Ovary (tissue), 3 donors: Measurements from ENCODE around the gene ATP13A4.

ENCODE experiments used
- POLR2A ChIP-seq: fragments of 450-650 bp; IDR thresholded peaks from one replicate; pipeline ENCODE4 v1.6.1; 2017; ENCODE audit warnings: antibody characterized with exemption, mild to moderate bottlenecking, moderate library complexity
- TF ChIP-seq, protein P1 (sequence below), 3 donors: fragments of 450-650 bp in 2 of 3; fragments of 200-600 bp in 1 of 3; IDR thresholded peaks; one replicate each; pipeline versions ENCODE4 v1.5.1 to v1.8.0; 2016 to 2022; ENCODE audit warnings: antibody characterized with exemption in 3 of 3, mild to moderate bottlenecking in 1 of 3
- donor health status: DM: no; HTN: no; CAD: no.

DNA sequence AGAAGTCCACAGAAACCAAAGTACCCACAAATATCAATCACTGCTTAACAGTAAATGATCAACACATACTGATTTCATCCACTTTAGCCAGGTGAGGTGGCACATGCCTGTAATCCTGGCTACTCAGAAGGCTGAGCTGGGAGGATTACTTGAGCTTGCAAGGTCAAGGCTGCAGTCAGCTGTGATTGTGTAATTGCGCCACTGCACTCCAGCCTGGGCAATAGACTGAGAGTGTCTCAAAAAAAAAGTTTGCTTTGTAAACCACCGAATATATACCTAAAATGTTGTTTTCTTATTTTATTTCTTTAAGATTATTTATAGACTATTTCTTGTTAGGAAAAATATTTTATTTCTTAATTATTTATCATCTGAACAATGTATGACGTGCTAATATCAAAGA, 8.7 kb upstream of the ATP13A4 start:
- TF ChIP-seq, protein P1, sequence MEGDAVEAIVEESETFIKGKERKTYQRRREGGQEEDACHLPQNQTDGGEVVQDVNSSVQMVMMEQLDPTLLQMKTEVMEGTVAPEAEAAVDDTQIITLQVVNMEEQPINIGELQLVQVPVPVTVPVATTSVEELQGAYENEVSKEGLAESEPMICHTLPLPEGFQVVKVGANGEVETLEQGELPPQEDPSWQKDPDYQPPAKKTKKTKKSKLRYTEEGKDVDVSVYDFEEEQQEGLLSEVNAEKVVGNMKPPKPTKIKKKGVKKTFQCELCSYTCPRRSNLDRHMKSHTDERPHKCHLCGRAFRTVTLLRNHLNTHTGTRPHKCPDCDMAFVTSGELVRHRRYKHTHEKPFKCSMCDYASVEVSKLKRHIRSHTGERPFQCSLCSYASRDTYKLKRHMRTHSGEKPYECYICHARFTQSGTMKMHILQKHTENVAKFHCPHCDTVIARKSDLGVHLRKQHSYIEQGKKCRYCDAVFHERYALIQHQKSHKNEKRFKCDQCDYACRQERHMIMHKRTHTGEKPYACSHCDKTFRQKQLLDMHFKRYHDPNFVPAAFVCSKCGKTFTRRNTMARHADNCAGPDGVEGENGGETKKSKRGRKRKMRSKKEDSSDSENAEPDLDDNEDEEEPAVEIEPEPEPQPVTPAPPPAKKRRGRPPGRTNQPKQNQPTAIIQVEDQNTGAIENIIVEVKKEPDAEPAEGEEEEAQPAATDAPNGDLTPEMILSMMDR (IDR thresholded peaks at IDR 0.05): no peak
- TF ChIP-seq POLR2A: no peak
